K562 (cell line): ENCODE measurements around the gene AP4E1. TPM values are rescaled to one million over a fixed set of nuclear protein-coding genes. Genes with fewer than 3 reads are reported as not detected.

Experiments used
- ELF2 ChIP-seq: fragments of 250-450 bp; sonication (Bioruptor Pico); IDR thresholded peaks from 2 replicates; pipeline ENCODE4 v1.5.0; 2021; ENCODE audit warnings: mild to moderate bottlenecking
- HNRNPK ChIP-seq: fragments of 200-400 bp; formaldehyde crosslinking; IDR thresholded peaks from one replicate; pipeline ENCODE4 v1.6.1; 2018; ENCODE audit warnings: mild to moderate bottlenecking, low read depth, low read length; ENCODE audit not compliant: poor library complexity, severe bottlenecking
- U2AF1 ChIP-seq: fragments of 200-400 bp; formaldehyde crosslinking; optimal IDR thresholded peaks from 2 replicates; pipeline ENCODE3; 2017; ENCODE audit warnings: mild to moderate bottlenecking, low read depth, low read length, moderate library complexity
- U2AF2 ChIP-seq: fragments of 200-400 bp; formaldehyde crosslinking; optimal IDR thresholded peaks from 2 replicates; pipeline ENCODE3; 2017; ENCODE audit warnings: low read depth, mild to moderate bottlenecking, low read length
- ZBTB1 ChIP-seq: sonication (generic); formaldehyde crosslinking; IDR thresholded peaks from 2 replicates; pipeline ENCODE4 v1.8.1; 2023; ENCODE audit warnings: missing genetic modification reagents, low read depth, mild to moderate bottlenecking, borderline replicate concordance
- ZBTB40 ChIP-seq, 2 experiments: fragments of 450-650 bp in 1 of 2; sonication (generic) in 1 of 2; formaldehyde crosslinking in 1 of 2; IDR thresholded peaks; 2 replicates each; pipeline versions ENCODE4 v1.7.1 to v1.9.0; 2016 to 2022; ENCODE audit warnings: inconsistent platforms in 1 of 2, mild to moderate bottlenecking in 1 of 2, missing genetic modification reagents in 1 of 2
- ZBTB43 ChIP-seq: sonication (generic); formaldehyde crosslinking; IDR thresholded peaks from 2 replicates; pipeline ENCODE4 v1.8.0; 2023; ENCODE audit warnings: mild to moderate bottlenecking, missing genetic modification reagents
- ZNF134 ChIP-seq: fragments of 250-450 bp; sonication (Bioruptor Pico); conservative IDR thresholded peaks from 2 replicates; pipeline ENCODE4 v1.4.0; 2020
- ZNF280B ChIP-seq: fragments of 250-450 bp; sonication (Bioruptor Pico); IDR thresholded peaks from 2 replicates; pipeline ENCODE4 v1.5.1; 2021; ENCODE audit warnings: mild to moderate bottlenecking
- ZNF324 ChIP-seq: fragments of 250-450 bp; sonication (Bioruptor Pico); IDR thresholded peaks from 2 replicates; pipeline ENCODE4 v1.4.0; 2020; ENCODE audit warnings: mild to moderate bottlenecking
- ZNF764 ChIP-seq: fragments of 250-450 bp; sonication (Bioruptor Pico); IDR thresholded peaks from 2 replicates; pipeline ENCODE4 v1.4.0; 2020; ENCODE audit warnings: low read depth, mild to moderate bottlenecking, moderate library complexity
- ZNF785 ChIP-seq: fragments of 250-450 bp; sonication (Bioruptor Pico); IDR thresholded peaks from 2 replicates; pipeline ENCODE4 v1.4.0; 2020; ENCODE audit warnings: mild to moderate bottlenecking
- polyA plus RNA-seq, 8 experiments: library from polyadenylated mRNA; depleted of rRNA in 4 of 8; stranded (reverse) in 5 of 8; unstranded in 3 of 8; fragments of >200 nt; fragmentation: Nextera tagmentation in 2 of 8; fragmentation: Illumina TruSeq in 1 of 8; extraction: Ambion mirVana in 2 of 8; extraction: Trizol in 1 of 8; gene quantifications; 2 replicates each; pipeline versions ENCODE4 v1.2.1 to v1.2.3, GENCODE V29; 2011 to 2014; ENCODE audit warnings: inconsistent platforms in 1 of 8, missing spikeins in 1 of 8
- total RNA-seq, 7 experiments: library from RNA; depleted of rRNA in 6 of 7; stranded (reverse); fragments of >200 nt in 6 of 7; fragmentation: Illumina TruSeq in 2 of 7; extraction: Trizol in 2 of 7; gene quantifications; 2 replicates each; pipeline versions ENCODE4 v1.2.1 to v1.2.3, GENCODE V29; 2011 to 2021; ENCODE audit warnings: low replicate concordance in 1 of 7
- TF ChIP-seq, protein P1 (sequence below): sonication (generic); formaldehyde crosslinking; IDR thresholded peaks from 2 replicates; pipeline ENCODE4 v1.8.0; 2022; ENCODE audit warnings: mild to moderate bottlenecking, missing genetic modification reagents

Gene AP4E1
- total and polyA plus RNA-seq, 9 of the 15 experiments (the other 6 are each of a cell fraction or from before 2014, with no cell fraction given), result 1.3 to 11.5 (median 4.4) TPM

DNA sequence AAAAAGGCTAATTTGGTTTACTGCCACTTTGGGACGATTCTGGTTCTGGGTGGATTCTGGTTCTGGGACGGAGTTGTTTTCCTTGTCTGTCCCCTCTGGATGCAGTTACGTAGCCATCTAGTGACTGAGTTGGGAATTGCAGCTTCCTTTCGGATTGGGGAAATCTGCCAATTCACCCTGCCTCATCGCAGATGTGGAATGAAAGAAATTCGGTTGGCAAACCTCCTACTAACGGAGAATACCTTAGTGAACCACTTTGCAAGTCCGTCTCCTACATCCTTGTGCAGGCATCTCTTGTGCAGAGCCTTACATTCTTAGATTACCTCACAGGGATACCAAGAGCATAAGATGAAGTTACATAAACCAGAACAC lies 31.5 kb upstream of the AP4E1 start (continued):
- TF ChIP-seq ZBTB40 (IDR thresholded peaks at IDR 0.05) (no peak), ZBTB40 (CRISPR knock-in tag; IDR thresholded peaks at IDR 0.05) (no peak), HNRNPK (no peak), ZNF764 (CRISPR knock-in tag) (no peak), ZNF134 (no peak), U2AF2 (no peak), ELF2 (CRISPR knock-in tag) (no peak), ZNF785 (CRISPR knock-in tag) (no peak), ZBTB1 (CRISPR knock-in tag) (no peak), U2AF1 (no peak), ZNF324 (CRISPR knock-in tag) (no peak), ZBTB43 (no peak), ZNF280B (CRISPR knock-in tag) (no peak)
- TF ChIP-seq, protein P1, sequence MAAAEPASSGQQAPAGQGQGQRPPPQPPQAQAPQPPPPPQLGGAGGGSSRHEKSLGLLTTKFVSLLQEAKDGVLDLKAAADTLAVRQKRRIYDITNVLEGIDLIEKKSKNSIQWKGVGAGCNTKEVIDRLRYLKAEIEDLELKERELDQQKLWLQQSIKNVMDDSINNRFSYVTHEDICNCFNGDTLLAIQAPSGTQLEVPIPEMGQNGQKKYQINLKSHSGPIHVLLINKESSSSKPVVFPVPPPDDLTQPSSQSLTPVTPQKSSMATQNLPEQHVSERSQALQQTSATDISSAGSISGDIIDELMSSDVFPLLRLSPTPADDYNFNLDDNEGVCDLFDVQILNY (CRISPR knock-in tag), result no peak
